Gastroesophageal sphincter (tissue), 3 donors: ENCODE measurements around the gene ALKBH2.

ENCODE experiments used
- POLR2A ChIP-seq, 2 donors: fragments of 450-650 bp; IDR thresholded peaks; one replicate each; pipeline ENCODE4 v1.6.1; 2017; ENCODE audit warnings: antibody characterized with exemption in 2 of 2, mild to moderate bottlenecking in 2 of 2, moderate library complexity in 1 of 2
- POLR2AphosphoS5 ChIP-seq: sonication (generic); formaldehyde crosslinking; IDR thresholded peaks from one replicate; pipeline ENCODE4 v1.6.1; 2017; ENCODE audit warnings: antibody characterized with exemption
- TF ChIP-seq, protein P1 (sequence below), 4 experiments: fragments of 200-600 bp in 2 of 4; fragments of 450-650 bp in 2 of 4; sonication (generic) in 1 of 4; IDR thresholded peaks; one replicate each; pipeline ENCODE4 v1.5.1; 2017 to 2019; ENCODE audit warnings: antibody characterized with exemption in 4 of 4, mild to moderate bottlenecking in 2 of 4, moderate library complexity in 2 of 4

DNA sequence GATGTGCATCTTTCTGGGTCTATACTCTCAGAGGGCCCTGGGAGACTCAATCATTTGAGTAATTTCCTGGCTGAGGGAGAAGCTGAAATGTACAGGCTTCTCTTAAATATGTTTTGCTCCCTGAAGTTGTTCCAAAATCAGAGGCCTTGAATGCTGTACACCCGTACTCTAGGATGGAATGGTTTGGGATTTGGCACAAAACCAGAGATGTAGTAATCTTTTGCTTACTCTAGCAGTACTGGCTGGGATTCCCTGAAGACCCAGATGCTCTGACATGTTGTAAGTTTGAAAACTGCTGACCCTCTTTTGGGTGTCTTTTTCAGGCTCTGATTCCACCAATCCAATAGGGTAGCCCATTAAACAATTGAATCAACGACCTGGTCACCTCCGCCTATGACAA is 33.5 kb upstream of the ALKBH2 start:
- TF ChIP-seq, protein P1, sequence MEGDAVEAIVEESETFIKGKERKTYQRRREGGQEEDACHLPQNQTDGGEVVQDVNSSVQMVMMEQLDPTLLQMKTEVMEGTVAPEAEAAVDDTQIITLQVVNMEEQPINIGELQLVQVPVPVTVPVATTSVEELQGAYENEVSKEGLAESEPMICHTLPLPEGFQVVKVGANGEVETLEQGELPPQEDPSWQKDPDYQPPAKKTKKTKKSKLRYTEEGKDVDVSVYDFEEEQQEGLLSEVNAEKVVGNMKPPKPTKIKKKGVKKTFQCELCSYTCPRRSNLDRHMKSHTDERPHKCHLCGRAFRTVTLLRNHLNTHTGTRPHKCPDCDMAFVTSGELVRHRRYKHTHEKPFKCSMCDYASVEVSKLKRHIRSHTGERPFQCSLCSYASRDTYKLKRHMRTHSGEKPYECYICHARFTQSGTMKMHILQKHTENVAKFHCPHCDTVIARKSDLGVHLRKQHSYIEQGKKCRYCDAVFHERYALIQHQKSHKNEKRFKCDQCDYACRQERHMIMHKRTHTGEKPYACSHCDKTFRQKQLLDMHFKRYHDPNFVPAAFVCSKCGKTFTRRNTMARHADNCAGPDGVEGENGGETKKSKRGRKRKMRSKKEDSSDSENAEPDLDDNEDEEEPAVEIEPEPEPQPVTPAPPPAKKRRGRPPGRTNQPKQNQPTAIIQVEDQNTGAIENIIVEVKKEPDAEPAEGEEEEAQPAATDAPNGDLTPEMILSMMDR (IDR thresholded peaks at IDR 0.05) = no peak
- TF ChIP-seq POLR2AphosphoS5 (peak; percentile 43), POLR2A (IDR thresholded peaks at IDR 0.05) (no peak)
